HCT116 (cell line): ENCODE data around the gene ULBP1. TPM values are rescaled to one million over a fixed set of nuclear protein-coding genes. Genes with fewer than 3 reads are reported as not detected.

ENCODE experiments used
- ATAC-seq: fragments of 200-7000 bp; cut with Tn5 transposase; 2 replicates; pipeline ENCODE4 v1.9.1; 2020; ENCODE audit warnings: mild to moderate bottlenecking, moderate library complexity
- BruUV-seq: library from RNA; stranded (reverse); fragments of 400-500 nt; replicated peaks from 2 replicates; lab custom pipeline; 2021; lab: Mats Ljungman, UMichigan
- CTCF ChIA-PET: fragments of 300-600 bp; sonication (Branson Sonifier 250); formaldehyde crosslinking; loops from one replicate; lab custom pipeline; 2021; ENCODE audit warnings: antibody characterized with exemption; lab: Charles Lee
- POLR2A ChIA-PET: fragments of 300-600, 350-600 bp; sonication (Branson Sonifier 250); formaldehyde crosslinking; loops from one replicate; lab custom pipeline; 2021; ENCODE audit warnings: antibody characterized with exemption; lab: Charles Lee
- RAD21 ChIA-PET, 2 experiments: fragments of 300-600 bp; sonication (Branson Sonifier 250); formaldehyde crosslinking; loops; one replicate each; lab custom pipeline; 2023; ENCODE audit warnings: low total read pairs in 2 of 2; ENCODE audit not compliant: uncharacterized antibody in 2 of 2, unreplicated experiment in 2 of 2, low non-redundant PET in 1 of 2; lab: Charles Lee
- DNase-seq: peaks from one replicate; pipeline ENCODE4 v3.0.0-alpha.2; 2010; ENCODE audit warnings: low read depth, low spot score
- H2AFZ ChIP-seq: fragments of 200-600 bp; shearing (Covaris generic), sonication (generic); 2 replicates; pipeline ENCODE4 v1.6.1; 2017; ENCODE audit warnings: low read depth, mixed run types, mixed read lengths, antibody characterized with exemption, low read length; ENCODE audit not compliant: poor library complexity, severe bottlenecking
- H3K27ac ChIP-seq: 2 replicates; pipeline ENCODE4 v1.5.1; 2012; ENCODE audit warnings: low read depth, low read length
- H3K27me3 ChIP-seq: fragments of 200-600 bp; sonication (generic); 2 replicates; pipeline ENCODE4 v1.6.1; 2016; ENCODE audit warnings: mixed run types, low read length, mixed read lengths; ENCODE audit not compliant: insufficient read depth
- H3K36me3 ChIP-seq, 2 experiments: fragments of 200-500 bp in 1 of 2; fragments of 200-600 bp in 1 of 2; sonication (Bioruptor generic) in 1 of 2; sonication (generic) in 1 of 2; 2 replicates each; pipeline versions ENCODE4 v1.5.1 to v1.6.1; 2014 to 2016; ENCODE audit warnings: low read length in 2 of 2, inconsistent platforms in 1 of 2, mixed read lengths in 1 of 2, mixed run types in 1 of 2; ENCODE audit not compliant: insufficient read depth in 2 of 2, control insufficient read depth in 1 of 2
- H3K4me1 ChIP-seq, 2 experiments: fragments of 200-600 bp in 1 of 2; sonication (generic) in 1 of 2; 2 replicates each; pipeline versions ENCODE4 v1.5.1 to v1.6.1; 2012 to 2017; ENCODE audit warnings: low read length in 2 of 2, inconsistent platforms in 1 of 2, mild to moderate bottlenecking in 1 of 2, mixed read lengths in 1 of 2, mixed run types in 1 of 2, moderate library complexity in 1 of 2; ENCODE audit not compliant: insufficient read depth in 2 of 2, control insufficient read depth in 1 of 2
- H3K4me2 ChIP-seq: fragments of 200-600 bp; sonication (generic); 2 replicates; pipeline ENCODE4 v1.6.1; 2017; ENCODE audit warnings: mixed run types, low read length, mixed read lengths
- H3K4me3 ChIP-seq, 2 experiments: fragments of 200-600 bp in 1 of 2; sonication (generic) in 1 of 2; replicated peaks in 1 of 2; 2 replicates each; pipeline ENCODE4 v1.5.1; 2011 to 2016; ENCODE audit warnings: low read length in 2 of 2, control low read depth in 1 of 2, low read depth in 1 of 2, mild to moderate bottlenecking in 1 of 2, mixed read lengths in 1 of 2, mixed run types in 1 of 2
- H3K79me2 ChIP-seq: fragments of 200-600 bp; sonication (generic); 2 replicates; pipeline ENCODE4 v1.6.1; 2017; ENCODE audit warnings: mild to moderate bottlenecking, mixed run types, low read length, moderate library complexity, mixed read lengths; ENCODE audit not compliant: insufficient read depth
- H3K9ac ChIP-seq: fragments of 200-600 bp; sonication (generic); 2 replicates; pipeline ENCODE4 v1.6.1; 2016; ENCODE audit warnings: low read length, mixed read lengths
- H3K9me2 ChIP-seq: fragments of 200-600 bp; sonication (generic), shearing (Covaris generic); 2 replicates; pipeline ENCODE4 v1.6.1; 2017; ENCODE audit warnings: mixed run types, mild to moderate bottlenecking, moderate library complexity; ENCODE audit not compliant: insufficient read depth
- H3K9me3 ChIP-seq, 2 experiments: fragments of 200-500 bp in 1 of 2; fragments of 200-600 bp in 1 of 2; sonication (Bioruptor generic) in 1 of 2; sonication (generic) in 1 of 2; 2 replicates each; pipeline ENCODE4 v1.6.1; 2014 to 2017; ENCODE audit warnings: low read length in 2 of 2, mixed read lengths in 2 of 2, inconsistent platforms in 1 of 2, low read depth in 1 of 2, mild to moderate bottlenecking in 1 of 2, mixed run types in 1 of 2, moderate library complexity in 1 of 2; ENCODE audit not compliant: control insufficient read depth in 1 of 2, insufficient read depth in 1 of 2
- H4K20me1 ChIP-seq: fragments of 200-600 bp; sonication (generic), shearing (Covaris generic); 2 replicates; pipeline ENCODE4 v1.6.1; 2017; ENCODE audit warnings: mixed run types, mild to moderate bottlenecking, moderate library complexity; ENCODE audit not compliant: insufficient read depth
- CBX3 ChIP-seq: IDR thresholded peaks from 2 replicates; pipeline ENCODE4 v1.6.1; 2012; ENCODE audit warnings: low read depth
- CEBPB ChIP-seq: IDR thresholded peaks from 2 replicates; pipeline ENCODE4 v1.6.1; 2012; ENCODE audit warnings: low read depth
- EGR1 ChIP-seq: IDR thresholded peaks from 2 replicates; pipeline ENCODE4 v1.6.1; 2012; ENCODE audit warnings: low read depth
- ELF1 ChIP-seq: IDR thresholded peaks from 2 replicates; pipeline ENCODE4 v1.6.1; 2012; ENCODE audit warnings: low read depth, borderline replicate concordance
- EZH2 ChIP-seq: fragments of 200-600 bp; sonication (generic); IDR thresholded peaks from 2 replicates; pipeline ENCODE4 v1.6.1; 2017; ENCODE audit warnings: antibody characterized with exemption, mixed run types
- EZH2phosphoT487 ChIP-seq: fragments of 200-600 bp; IDR thresholded peaks from 2 replicates; pipeline ENCODE4 v1.6.1; 2018; ENCODE audit warnings: antibody characterized with exemption, borderline replicate concordance
- JUND ChIP-seq: IDR thresholded peaks from 2 replicates; pipeline ENCODE4 v1.6.1; 2012
- MAX ChIP-seq: IDR thresholded peaks from 2 replicates; pipeline ENCODE4 v1.6.1; 2012
- RAD21 ChIP-seq: IDR thresholded peaks from 2 replicates; pipeline ENCODE4 v1.6.1; 2012; ENCODE audit warnings: low read depth, mild to moderate bottlenecking
- SIN3A ChIP-seq: IDR thresholded peaks from 2 replicates; pipeline ENCODE4 v1.6.1; 2012; ENCODE audit warnings: low read depth
- SP1 ChIP-seq: IDR thresholded peaks from 2 replicates; pipeline ENCODE4 v1.6.1; 2012; ENCODE audit warnings: low read depth
- SRF ChIP-seq: IDR thresholded peaks from 2 replicates; pipeline ENCODE4 v1.6.1; 2012; ENCODE audit warnings: low read depth
- TCF7L2 ChIP-seq: IDR thresholded peaks from 2 replicates; pipeline ENCODE4 v1.7.0; 2011; ENCODE audit warnings: borderline replicate concordance, inconsistent platforms; ENCODE audit not compliant: insufficient read depth, insufficient read length; ENCODE audit errors: extremely low read depth
- YY1 ChIP-seq: IDR thresholded peaks from 2 replicates; pipeline ENCODE4 v1.6.1; 2011; ENCODE audit warnings: low read length, low read depth, moderate library complexity, mild to moderate bottlenecking; ENCODE audit not compliant: insufficient replicate concordance; ENCODE audit errors: extremely low read depth
- ZFX ChIP-seq: fragments of 450-650 bp; IDR thresholded peaks from 2 replicates; pipeline ENCODE4 v1.6.1; 2017
- ZNF274 ChIP-seq: fragments of 200-500 bp; sonication (Bioruptor generic); IDR thresholded peaks from 2 replicates; pipeline ENCODE4 v1.6.1; 2014; ENCODE audit warnings: mild to moderate bottlenecking, low read depth, low read length, inconsistent platforms
- intact Hi-C: fragments of 100-400 bp; cut with micrococcal nuclease; formaldehyde crosslinking; loops from 2 replicates; pipeline ENCODE4 v1.10.0; 2022
- total RNA-seq: library from RNA; stranded (reverse); gene quantifications from one replicate; pipeline ENCODE4 v1.2.1, GENCODE V29; 2021; ENCODE audit not compliant: unreplicated experiment
- TF ChIP-seq, protein P1 (sequence below): IDR thresholded peaks from 2 replicates; pipeline ENCODE4 v1.6.1; 2012; ENCODE audit warnings: low read depth

ULBP1 gene
- total RNA-seq, 1 experiment from 2014 or later, result 12.4 TPM

GRCh38 chr6:149963212-149963461, 606 bp upstream of the ULBP1 start (continued):
- TF ChIP-seq EZH2phosphoT487 (no peak), RAD21 (no peak), EGR1 (no peak), ELF1 (no peak), JUND (no peak), ZFX (no peak), ZNF274 (no peak), YY1 (no peak), MAX (no peak)

- Histone ChIP-seq H3K9ac (peak overlapping the region; percentile 66), H3K79me2 (no peaks in the 10 kb centered on the region), H2AFZ (no peak overlapping the region), H3K9me2 (no peaks in the 10 kb centered on the region), H3K27me3 (no peaks in the 10 kb centered on the region), H3K36me3 (no peaks in the 10 kb centered on the region), H3K9me3 (no peaks in the 10 kb centered on the region), H4K20me1 (no peaks in the 10 kb centered on the region), H3K4me2 (peak overlapping the region; percentile 95), H3K4me3 (peak overlapping the region; percentile 37 to 59), H3K4me1 (peaks cover 9 to 22% of the 10 kb centered on the region in 2 experiments; a peak in 3 of 4 replicates), H3K27ac (peak overlapping the region; percentile 53; the same call in 1 of the 2 replicates)
- ChIA-PET POLR2A (interaction anchor here (1.0 kb wide), 1 partner anchor 19 kb away, joined by 5 read pairs; no protein-coding TSS in a partner anchor), CTCF (no interaction called here), RAD21 (no interaction called here)
- intact Hi-C loops, result no loop called here
- no peak for DNase-seq
- no TSS peak for BruUV-seq
- ATAC-seq, result no peak
- TF ChIP-seq CEBPB, result no peak
- TF ChIP-seq TCF7L2, result no peak
- TF ChIP-seq JUND, result no peak
- TF ChIP-seq EZH2, result no peak
- TF ChIP-seq, protein P1, sequence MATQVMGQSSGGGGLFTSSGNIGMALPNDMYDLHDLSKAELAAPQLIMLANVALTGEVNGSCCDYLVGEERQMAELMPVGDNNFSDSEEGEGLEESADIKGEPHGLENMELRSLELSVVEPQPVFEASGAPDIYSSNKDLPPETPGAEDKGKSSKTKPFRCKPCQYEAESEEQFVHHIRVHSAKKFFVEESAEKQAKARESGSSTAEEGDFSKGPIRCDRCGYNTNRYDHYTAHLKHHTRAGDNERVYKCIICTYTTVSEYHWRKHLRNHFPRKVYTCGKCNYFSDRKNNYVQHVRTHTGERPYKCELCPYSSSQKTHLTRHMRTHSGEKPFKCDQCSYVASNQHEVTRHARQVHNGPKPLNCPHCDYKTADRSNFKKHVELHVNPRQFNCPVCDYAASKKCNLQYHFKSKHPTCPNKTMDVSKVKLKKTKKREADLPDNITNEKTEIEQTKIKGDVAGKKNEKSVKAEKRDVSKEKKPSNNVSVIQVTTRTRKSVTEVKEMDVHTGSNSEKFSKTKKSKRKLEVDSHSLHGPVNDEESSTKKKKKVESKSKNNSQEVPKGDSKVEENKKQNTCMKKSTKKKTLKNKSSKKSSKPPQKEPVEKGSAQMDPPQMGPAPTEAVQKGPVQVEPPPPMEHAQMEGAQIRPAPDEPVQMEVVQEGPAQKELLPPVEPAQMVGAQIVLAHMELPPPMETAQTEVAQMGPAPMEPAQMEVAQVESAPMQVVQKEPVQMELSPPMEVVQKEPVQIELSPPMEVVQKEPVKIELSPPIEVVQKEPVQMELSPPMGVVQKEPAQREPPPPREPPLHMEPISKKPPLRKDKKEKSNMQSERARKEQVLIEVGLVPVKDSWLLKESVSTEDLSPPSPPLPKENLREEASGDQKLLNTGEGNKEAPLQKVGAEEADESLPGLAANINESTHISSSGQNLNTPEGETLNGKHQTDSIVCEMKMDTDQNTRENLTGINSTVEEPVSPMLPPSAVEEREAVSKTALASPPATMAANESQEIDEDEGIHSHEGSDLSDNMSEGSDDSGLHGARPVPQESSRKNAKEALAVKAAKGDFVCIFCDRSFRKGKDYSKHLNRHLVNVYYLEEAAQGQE, result no peak
- TF ChIP-seq SIN3A, result no peak
- TF ChIP-seq SRF, result no peak
- no peak for TF ChIP-seq SP1
- no peak for TF ChIP-seq RAD21
- no peak for TF ChIP-seq CBX3
- TF ChIP-seq YY1, result no peak
- TF ChIP-seq ZFX, result no peak
These were observed 808 bp downstream of the ULBP1 start for GRCh38 chr6:149964308-149965193.
